Panc1 (cell line): ENCODE measurements around the gene ARHGAP45. TPM values are rescaled to one million over a fixed set of nuclear protein-coding genes. Genes with fewer than 3 reads are reported as not detected.
"Not testable (repeated sequence)": the region's sequence is repeated elsewhere in the genome, so short reads cannot be mapped to it uniquely, and the experiment has no call there.

Experiments used
- ATAC-seq: fragments of 200-7000 bp; cut with Tn5 transposase; 2 replicates; pipeline ENCODE4 v1.9.1; 2020; ENCODE audit warnings: mild to moderate bottlenecking, moderate library complexity
- BruUV-seq: library from RNA; stranded (reverse); fragments of 400-500 nt; replicated peaks from 2 replicates; lab custom pipeline; 2021; lab: Mats Ljungman, UMichigan
- CTCF ChIA-PET: fragments of 300-600 bp; sonication (Branson Sonifier 250); formaldehyde crosslinking; loops from one replicate; lab custom pipeline; 2022; ENCODE audit warnings: antibody characterized with exemption; lab: Charles Lee
- POLR2A ChIA-PET: fragments of 300-600 bp; sonication (Branson Sonifier 250); formaldehyde crosslinking; loops from one replicate; lab custom pipeline; 2022; ENCODE audit warnings: antibody characterized with exemption; lab: Charles Lee
- DNase-seq: peaks from one replicate; pipeline ENCODE4 v3.0.0-alpha.2; 2010; ENCODE audit warnings: low read depth, low spot score
- H3K27ac ChIP-seq: 2 replicates; pipeline ENCODE4 v1.5.1; 2011; ENCODE audit warnings: mild to moderate bottlenecking, low read length, inconsistent platforms
- H3K27me3 ChIP-seq: fragments of 200-500 bp; sonication (Bioruptor generic); 2 replicates; pipeline ENCODE4 v1.6.0; 2014; ENCODE audit warnings: low read length, inconsistent platforms; ENCODE audit not compliant: control insufficient read depth, insufficient read depth
- H3K36me3 ChIP-seq: fragments of 200-500 bp; sonication (Bioruptor generic); 2 replicates; pipeline ENCODE4 v1.5.1; 2014; ENCODE audit warnings: inconsistent platforms, mild to moderate bottlenecking, low read length, moderate library complexity; ENCODE audit not compliant: control insufficient read depth, insufficient read depth
- H3K4me1 ChIP-seq: 2 replicates; pipeline ENCODE4 v1.5.1; 2011; ENCODE audit warnings: inconsistent platforms, mild to moderate bottlenecking, low read length, moderate library complexity; ENCODE audit not compliant: control insufficient read depth, insufficient read depth
- H3K4me3 ChIP-seq, 2 experiments: 2 replicates each; pipeline ENCODE4 v1.5.1; 2011 to 2012; ENCODE audit warnings: low read depth in 2 of 2, low read length in 2 of 2, mild to moderate bottlenecking in 2 of 2, inconsistent platforms in 1 of 2, moderate library complexity in 1 of 2
- H3K9me3 ChIP-seq: fragments of 200-500 bp; sonication (Bioruptor generic); 2 replicates; pipeline ENCODE4 v1.5.1; 2014; ENCODE audit warnings: low read depth, mild to moderate bottlenecking, inconsistent platforms, low read length, moderate library complexity; ENCODE audit not compliant: control insufficient read depth, insufficient read depth
- CTCF ChIP-seq: fragments of 450-650 bp; IDR thresholded peaks from 2 replicates; pipeline ENCODE4 v1.5.1; 2017; ENCODE audit warnings: mild to moderate bottlenecking
- POLR2AphosphoS5 ChIP-seq: IDR thresholded peaks from 2 replicates; pipeline ENCODE4 v1.6.1; 2012; ENCODE audit warnings: mild to moderate bottlenecking, low read depth, low read length, moderate library complexity
- REST ChIP-seq, 2 experiments: IDR thresholded peaks; 2 replicates each; pipeline ENCODE4 v1.6.1; 2011 to 2012; ENCODE audit warnings: low read depth in 2 of 2, control low read depth in 1 of 2, low read length in 1 of 2, mild to moderate bottlenecking in 1 of 2, moderate library complexity in 1 of 2; ENCODE audit not compliant: insufficient read depth in 1 of 2
- SIN3A ChIP-seq: IDR thresholded peaks from 2 replicates; pipeline ENCODE4 v1.6.1; 2012; ENCODE audit warnings: low read depth, mild to moderate bottlenecking, low read length, moderate library complexity, borderline replicate concordance; ENCODE audit not compliant: insufficient read depth
- TCF7L2 ChIP-seq: IDR thresholded peaks from 2 replicates; pipeline ENCODE4 v1.6.1; 2011; ENCODE audit warnings: mild to moderate bottlenecking, low read depth, low read length, inconsistent platforms
- in situ Hi-C: cut with HindIII; loops from 2 replicates; pipeline ENCODE4 v1.10.0; 2016; ENCODE audit warnings: low sequenced_read_pairs, low pct_unique_long_range_greater_than_20kb
- intact Hi-C: fragments of 100-400 bp; cut with micrococcal nuclease; formaldehyde crosslinking; loops from one replicate; pipeline ENCODE4 v1.10.0; 2022; ENCODE audit not compliant: unreplicated experiment
- total RNA-seq: library from RNA; stranded (reverse); gene quantifications from one replicate; pipeline ENCODE4 v1.2.1, GENCODE V29; 2021; ENCODE audit not compliant: unreplicated experiment

ARHGAP45 gene
- total RNA-seq, 1 experiment from 2014 or later = 27.8 TPM

GRCh38 chr19:1019980-1020867 lies 46.7 kb upstream of the ARHGAP45 start:
- BruUV-seq = no TSS peak
- Histone ChIP-seq H3K27ac (peak overlapping the region; percentile 84), H3K4me3 (peak overlapping the region; percentile 55 to 75), H3K9me3 (no peaks in the 10 kb centered on the region), H3K36me3 (no peaks in the 10 kb centered on the region; the same call in 1 of the 2 replicates), H3K4me1 (peaks cover 20% of the 10 kb centered on the region), H3K27me3 (no peaks in the 10 kb centered on the region)
- in situ Hi-C loops = no loop called here
- DNase-seq = no peak
- ATAC-seq = no peak
- ChIA-PET CTCF (interaction anchor here (0.6 kb wide), 1 partner anchor 86 kb away, joined by 3 read pairs; no protein-coding TSS in a partner anchor), POLR2A (interaction anchor here (1.0 kb wide), 1 partner anchor 35 kb away, joined by 3 read pairs; no protein-coding TSS in a partner anchor)
- intact Hi-C loops = no loop called here
- no peak for TF ChIP-seq REST (IDR thresholded peaks at IDR 0.05; ENCODE audit: insufficient read depth in 1 of 2, low read depth in 2 of 2, low read length in 1 of 2)
- no peak for TF ChIP-seq SIN3A
- TF ChIP-seq TCF7L2 = no peak
- TF ChIP-seq CTCF = no peak
- no peak for TF ChIP-seq POLR2AphosphoS5

GRCh38 chr19:1020868-1021425 lies 46.0 kb upstream of the ARHGAP45 start, which contains the start of gene TMEM259:
Gene TMEM259, minus strand, starts transcription at chr19:1021123. Its CDS starts 127 bp downstream, at chr19:1020996.
- peak within 1 kb of the TSS; percentile 88 for H3K27ac ChIP-seq
- BruUV-seq = no TSS peak
- ChIA-PET CTCF (interaction anchor here (0.6 kb wide), 1 partner anchor 200 kb away, joined by 3 read pairs; no protein-coding TSS in a partner anchor), POLR2A (no interaction called here)
- in situ Hi-C loops (no loop called here), intact Hi-C loops (no loop called here)
- peaks cover 20% of the 10 kb centered on the region for H3K4me1 ChIP-seq
- no peaks in the 10 kb centered on the region for H3K27me3 ChIP-seq
- H3K9me3 ChIP-seq = no peaks in the 10 kb centered on the region
- peak; percentile 43; the same call in 1 of the 2 replicates for TF ChIP-seq SIN3A
- no peak for TF ChIP-seq CTCF
- ATAC-seq (peak; percentile 87), DNase-seq (peak; percentile 86)
- peak within 1 kb of the TSS; percentile 55 to 75 for H3K4me3 ChIP-seq
- H3K36me3 ChIP-seq = no peaks in the 10 kb centered on the region; the same call in 1 of the 2 replicates

- DNase-seq, POLR2A ChIA-PET, H3K9me3 ChIP-seq, H3K4me1 ChIP-seq, in situ Hi-C loops, ATAC-seq, H3K4me3 ChIP-seq, H3K27me3 ChIP-seq, BruUV-seq, intact Hi-C loops, H3K27ac ChIP-seq, H3K36me3 ChIP-seq, CTCF ChIA-PET: not testable (repeated sequence)
These were observed 43.1 kb upstream of the ARHGAP45 start for GRCh38 chr19:1023883-1024188.

GRCh38 chr19:1025080-1025479 lies 41.9 kb upstream of the ARHGAP45 start:
- H3K9me3 ChIP-seq, H3K4me3 ChIP-seq, ATAC-seq, POLR2A ChIA-PET, CTCF ChIA-PET, H3K36me3 ChIP-seq, H3K27me3 ChIP-seq, DNase-seq, intact Hi-C loops, in situ Hi-C loops, H3K4me1 ChIP-seq, H3K27ac ChIP-seq, BruUV-seq: not testable (repeated sequence)
